Body of pancreas (tissue), 4 donors: ENCODE data around the gene DNAAF8. TPM values are rescaled to one million over a fixed set of nuclear protein-coding genes. Genes with fewer than 3 reads are reported as not detected.

Experiments used
- ATAC-seq: fragments of 150-250 bp; one replicate; pipeline ENCODE4 v1.9.1; 2016
- DNase-seq, 4 donors: peaks; one replicate each; pipeline ENCODE4 v3.0.0-alpha.2; 2019
- H3K27ac ChIP-seq, 4 donors: fragments of 200-600 bp; sonication (generic); 1 replicate in 3 of 4; 2 replicates in 1 of 4; pipeline versions ENCODE4 v1.5.1 to v1.6.1; 2016 to 2019; ENCODE audit warnings: mild to moderate bottlenecking in 1 of 4, mixed read lengths in 1 of 4, moderate library complexity in 1 of 4
- H3K27me3 ChIP-seq, 2 donors: fragments of 200-600 bp; sonication (generic); one replicate each; pipeline ENCODE4 v1.6.0; 2016; ENCODE audit warnings: mild to moderate bottlenecking in 1 of 2
- H3K36me3 ChIP-seq, 2 donors: fragments of 200-600 bp; sonication (generic); replicated peaks in 1 of 2; 2 replicates each; pipeline ENCODE4 v1.5.1; 2016; ENCODE audit warnings: low read depth in 2 of 2; ENCODE audit not compliant: insufficient read depth in 1 of 2
- H3K4me1 ChIP-seq: fragments of 200-600 bp; sonication (generic); one replicate; pipeline ENCODE4 v1.6.0; 2016
- H3K4me3 ChIP-seq, 2 donors: fragments of 200-600 bp; sonication (generic); 1 replicate in 1 of 2; 2 replicates in 1 of 2; pipeline ENCODE4 v1.5.1; 2016 to 2019
- H3K9me3 ChIP-seq, 3 donors: fragments of 200-600 bp; sonication (generic); 1 replicate in 2 of 3; 2 replicates in 1 of 3; pipeline ENCODE4 v1.5.1; 2016
- POLR2A ChIP-seq, 3 donors: fragments of 450-650 bp; IDR thresholded peaks; one replicate each; pipeline ENCODE4 v1.6.1; 2016; ENCODE audit warnings: antibody characterized with exemption in 3 of 3, mild to moderate bottlenecking in 2 of 3
- WGBS, 2 donors: methylation state at CpG; one replicate each; pipeline ENCODE4 v1.1.5; 2017; 5-methylcytosine and 5-hydroxymethylcytosine counted together
- intact Hi-C: fragments of 100-400 bp; cut with DNase I; formaldehyde crosslinking; loops from one replicate; pipeline ENCODE4 v1.15.1; 2023
- total RNA-seq, 2 donors: library from RNA; depleted of rRNA; stranded (reverse); fragments of >200 nt; gene quantifications; one replicate each; pipeline ENCODE4 v1.1.0, GENCODE V29; 2016
- TF ChIP-seq, protein P1 (sequence below), 7 experiments: fragments of 450-650 bp in 4 of 7; fragments of 200-600 bp in 3 of 7; sonication (generic) in 3 of 7; IDR thresholded peaks; one replicate each; pipeline ENCODE4 v1.5.1; 2016 to 2019; ENCODE audit warnings: antibody characterized with exemption in 7 of 7

DNAAF8 gene
- total RNA-seq, 2 donors from 2014 or later: under 0.01 to 0.26 TPM

DNA sequence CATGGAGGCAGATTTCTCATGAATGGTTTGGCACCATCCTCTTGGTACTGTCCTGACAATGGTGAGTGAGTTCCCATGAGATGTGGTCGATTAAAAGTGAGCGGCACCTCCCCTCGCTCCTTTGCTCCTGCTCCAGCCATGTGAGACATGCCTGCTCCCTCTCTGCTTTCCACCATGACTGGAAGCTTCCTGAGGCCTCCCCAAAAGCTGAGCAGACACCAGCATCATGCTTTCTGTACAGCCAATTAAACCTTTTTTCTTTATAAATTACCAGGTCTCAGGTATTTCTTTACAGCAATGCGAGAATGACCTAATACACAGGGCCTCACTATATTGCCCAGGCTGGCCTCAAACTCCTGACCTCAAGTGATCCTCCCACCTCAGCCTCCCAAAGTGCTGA lies 20.5 kb downstream of the DNAAF8 start:
- WGBS, 2 donors: 98 to 99% methylated on average over 4 of the region's 4 CpGs
- TF ChIP-seq POLR2A (IDR thresholded peaks at IDR 0.05): no peak
- TF ChIP-seq, protein P1, sequence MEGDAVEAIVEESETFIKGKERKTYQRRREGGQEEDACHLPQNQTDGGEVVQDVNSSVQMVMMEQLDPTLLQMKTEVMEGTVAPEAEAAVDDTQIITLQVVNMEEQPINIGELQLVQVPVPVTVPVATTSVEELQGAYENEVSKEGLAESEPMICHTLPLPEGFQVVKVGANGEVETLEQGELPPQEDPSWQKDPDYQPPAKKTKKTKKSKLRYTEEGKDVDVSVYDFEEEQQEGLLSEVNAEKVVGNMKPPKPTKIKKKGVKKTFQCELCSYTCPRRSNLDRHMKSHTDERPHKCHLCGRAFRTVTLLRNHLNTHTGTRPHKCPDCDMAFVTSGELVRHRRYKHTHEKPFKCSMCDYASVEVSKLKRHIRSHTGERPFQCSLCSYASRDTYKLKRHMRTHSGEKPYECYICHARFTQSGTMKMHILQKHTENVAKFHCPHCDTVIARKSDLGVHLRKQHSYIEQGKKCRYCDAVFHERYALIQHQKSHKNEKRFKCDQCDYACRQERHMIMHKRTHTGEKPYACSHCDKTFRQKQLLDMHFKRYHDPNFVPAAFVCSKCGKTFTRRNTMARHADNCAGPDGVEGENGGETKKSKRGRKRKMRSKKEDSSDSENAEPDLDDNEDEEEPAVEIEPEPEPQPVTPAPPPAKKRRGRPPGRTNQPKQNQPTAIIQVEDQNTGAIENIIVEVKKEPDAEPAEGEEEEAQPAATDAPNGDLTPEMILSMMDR (IDR thresholded peaks at IDR 0.05): no peak
- H3K36me3 ChIP-seq: peaks cover 13 to 31% of the 10 kb centered on the region in 2 donors

DNA sequence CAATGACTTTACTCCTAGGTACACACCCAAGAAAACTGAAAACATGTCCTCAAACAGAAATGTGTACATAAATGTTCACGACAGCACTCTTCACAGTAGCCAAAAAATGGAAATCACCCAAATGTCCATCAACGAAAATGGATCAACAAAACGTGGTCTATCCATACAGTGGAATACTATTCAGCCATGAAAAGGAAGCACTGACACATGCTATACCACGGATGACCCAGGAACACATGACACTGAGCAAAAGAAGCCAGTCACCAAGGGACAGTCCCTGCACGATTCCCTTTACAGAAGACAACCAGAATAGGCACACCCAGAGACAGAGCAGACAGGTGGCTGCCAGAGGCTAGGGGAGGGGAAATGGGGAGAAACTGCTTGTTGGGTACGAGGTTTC lies 21.4 kb downstream of the DNAAF8 start:
- H3K27me3 ChIP-seq: no peaks in the 10 kb centered on the region
- ATAC-seq (no peak), DNase-seq (no peak)
- H3K27ac ChIP-seq: no peak overlapping the region
- H3K4me3 ChIP-seq: no peak overlapping the region
- intact Hi-C loops: no loop called here
- TF ChIP-seq, protein P1 (IDR thresholded peaks at IDR 0.05): no peak
- TF ChIP-seq POLR2A (IDR thresholded peaks at IDR 0.05): no peak
- H3K9me3 ChIP-seq: no peaks in the 10 kb centered on the region
- 96% methylated on average over 6 of the region's 6 CpGs for WGBS, 2 donors
- H3K36me3 ChIP-seq: peaks cover 13 to 36% of the 10 kb centered on the region in 2 donors
- H3K4me1 ChIP-seq: no peaks in the 10 kb centered on the region

More for the DNA sequence above, 20.5 kb downstream of the DNAAF8 start:
- H3K4me3 ChIP-seq: no peak overlapping the region
- ATAC-seq (no peak), DNase-seq (no peak)
- H3K27ac ChIP-seq: no peak overlapping the region
- intact Hi-C loops: no loop called here
- H3K4me1 ChIP-seq: no peaks in the 10 kb centered on the region
- no peaks in the 10 kb centered on the region for H3K9me3 ChIP-seq
- no peaks in the 10 kb centered on the region for H3K27me3 ChIP-seq

GRCh38 chr16:4760221-4760910 lies 26.0 kb downstream of the DNAAF8 start:
- ATAC-seq (no peak), DNase-seq (no peak)
- 89 to 95% methylated on average over 11 to 23 of the region's 23 CpGs for WGBS, 2 donors
- H3K9me3 ChIP-seq: no peaks in the 10 kb centered on the region
- peaks cover 3% of the 10 kb centered on the region for H3K4me1 ChIP-seq
- no peaks in the 10 kb centered on the region for H3K27me3 ChIP-seq
- no peak overlapping the region for H3K4me3 ChIP-seq
- peaks cover 4 to 35% of the 10 kb centered on the region in 2 donors for H3K36me3 ChIP-seq
- intact Hi-C loops: no loop called here
- TF ChIP-seq, protein P1 (IDR thresholded peaks at IDR 0.05): no peak
- TF ChIP-seq POLR2A (IDR thresholded peaks at IDR 0.05): no peak
- no peak overlapping the region for H3K27ac ChIP-seq

DNA sequence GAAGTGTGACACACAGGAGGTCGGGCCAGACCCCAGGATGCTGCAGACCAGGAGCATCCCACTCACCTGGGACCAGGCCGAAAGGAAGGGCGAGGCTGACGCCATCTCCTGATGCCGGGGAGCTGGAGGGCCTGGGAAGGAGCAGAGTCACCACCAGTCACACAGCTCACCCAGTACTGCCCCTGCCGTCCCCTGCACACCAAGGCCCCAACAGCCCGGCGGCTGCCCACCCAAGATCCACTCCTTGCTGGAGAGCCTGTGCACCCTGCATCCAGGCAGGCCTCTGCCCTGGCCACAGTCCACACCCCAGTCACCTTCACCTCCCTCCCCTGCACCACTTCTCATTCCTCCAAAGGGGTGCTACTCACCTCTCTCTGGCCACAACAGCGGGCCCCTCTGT lies 27.9 kb downstream of the DNAAF8 start:
- Histone ChIP-seq H3K4me3 (no peak overlapping the region), H3K27me3 (no peaks in the 10 kb centered on the region), H3K9me3 (no peaks in the 10 kb centered on the region), H3K4me1 (peaks cover 14% of the 10 kb centered on the region), H3K27ac (no peak overlapping the region), H3K36me3 (peaks cover 4 to 31% of the 10 kb centered on the region in 2 donors)
- DNase-seq (no peak), ATAC-seq (no peak)
- 89 to 94% methylated on average over 8 to 9 of the region's 9 CpGs for WGBS, 2 donors
- TF ChIP-seq, protein P1 (IDR thresholded peaks at IDR 0.05): no peak
- no peak for TF ChIP-seq POLR2A (IDR thresholded peaks at IDR 0.05)
- intact Hi-C loops: no loop called here

GRCh38 chr16:4763791-4764190 lies 29.5 kb downstream of the DNAAF8 start:
- Histone ChIP-seq H3K27ac (no peak overlapping the region), H3K27me3 (no peaks in the 10 kb centered on the region), H3K9me3 (no peaks in the 10 kb centered on the region), H3K4me3 (no peak overlapping the region), H3K36me3 (peaks cover 0 to 26% of the 10 kb centered on the region in 2 donors), H3K4me1 (peaks cover 23% of the 10 kb centered on the region)
- ATAC-seq: no peak
- WGBS, 2 donors: 85 to 88% methylated on average over 7 of the region's 7 CpGs
- intact Hi-C loops: no loop called here
- no peak for DNase-seq
- no peak for TF ChIP-seq POLR2A (IDR thresholded peaks at IDR 0.05)
- TF ChIP-seq, protein P1 (IDR thresholded peaks at IDR 0.05): no peak
